K562 (cell line): Measurements from ENCODE around the gene FNBP1. TPM values are rescaled to one million over a fixed set of nuclear protein-coding genes. Genes with fewer than 3 reads are reported as not detected.

Experiments
- ATAC-seq: fragments of 200-7000 bp; cut with Tn5 transposase; 3 replicates; pipeline ENCODE4 v1.9.1; 2020; ENCODE audit warnings: moderate library complexity
- BruUV-seq: library from RNA; stranded (reverse); fragments of 400-500 nt; replicated peaks from 2 replicates; lab custom pipeline; 2021; lab: Mats Ljungman, UMichigan
- CTCF ChIA-PET: fragments of 300-600 bp; formaldehyde crosslinking; extraction: SDS; loops from one replicate; lab custom pipeline; 2021; ENCODE audit warnings: low intra/inter-chr PET ratio; lab: Yijun Ruan, JAX
- POLR2A ChIA-PET: fragments of 300-600, 350-650 bp; sonication (Branson Sonifier 250); formaldehyde crosslinking; extraction: SDS; loops from one replicate; lab custom pipeline; 2021; ENCODE audit warnings: antibody characterized with exemption, inconsistent platforms; lab: Yijun Ruan, JAX
- DNase-seq, 4 experiments: peaks; one replicate each; pipeline versions ENCODE4 v3.0.0 to v3.0.0-alpha.2; 2011 to 2018; ENCODE audit warnings: low spot score in 3 of 4, mixed read lengths in 3 of 4; ENCODE audit errors: extremely low read depth in 1 of 4
- FAIRE-seq: peaks from 2 replicates; lab custom pipeline; 2011; peaks lifted over from hg19 to GRCh38; lab: Jason Lieb, UNC
- H2AFZ ChIP-seq: 2 replicates; pipeline ENCODE4 v1.6.0; 2011; ENCODE audit warnings: low read depth, low read length, control low read depth, inconsistent platforms
- H3K27ac ChIP-seq: fragments of 200-600 bp; 3 replicates; pipeline ENCODE4 v1.8.0; 2011; ENCODE audit warnings: low read depth, mild to moderate bottlenecking, control low read depth, inconsistent platforms, low read length, moderate library complexity, mixed read lengths; ENCODE audit errors: extremely low read depth
- H3K27me3 ChIP-seq, 2 experiments: fragments of 300-600 bp in 1 of 2; 2 replicates in 1 of 2; 3 replicates in 1 of 2; pipeline versions ENCODE4 v1.6.0 to v1.8.0; 2011; ENCODE audit warnings: inconsistent platforms in 2 of 2, low read length in 2 of 2, mild to moderate bottlenecking in 1 of 2, mixed read lengths in 1 of 2, moderate library complexity in 1 of 2; ENCODE audit not compliant: control insufficient read depth in 2 of 2, insufficient read depth in 2 of 2
- H3K36me3 ChIP-seq: fragments of 300-600 bp; 3 replicates; pipeline ENCODE4 v1.8.0; 2011; ENCODE audit warnings: mild to moderate bottlenecking, low read length, inconsistent platforms; ENCODE audit not compliant: control insufficient read depth, insufficient read depth
- H3K4me1 ChIP-seq, 2 experiments: fragments of 200-600 bp in 1 of 2; replicated peaks in 1 of 2; 2 replicates in 1 of 2; 3 replicates in 1 of 2; pipeline versions ENCODE4 v1.5.1 to v1.8.0; 2011; ENCODE audit warnings: inconsistent platforms in 2 of 2, low read length in 2 of 2, mild to moderate bottlenecking in 1 of 2, mixed read lengths in 1 of 2, moderate library complexity in 1 of 2; ENCODE audit not compliant: control insufficient read depth in 2 of 2, insufficient read depth in 2 of 2
- H3K4me2 ChIP-seq: 2 replicates; pipeline ENCODE4 v1.6.1; 2011; ENCODE audit warnings: low read length, control low read depth, inconsistent platforms, mixed read lengths; ENCODE audit not compliant: insufficient read depth
- H3K4me3 ChIP-seq: fragments of 200-600 bp; sonication (generic), shearing (Covaris generic); 2 replicates; pipeline ENCODE4 v1.5.1; 2016; ENCODE audit warnings: control low read depth, inconsistent platforms
- H3K79me2 ChIP-seq: fragments of 200-600 bp; 3 replicates; pipeline ENCODE4 v1.8.0; 2011; ENCODE audit warnings: low read length, inconsistent platforms; ENCODE audit not compliant: control insufficient read depth, insufficient read depth
- H3K9ac ChIP-seq, 2 experiments: 2 replicates each; pipeline versions ENCODE4 v1.6.0 to v1.6.1; 2011; ENCODE audit warnings: low read depth in 2 of 2, low read length in 2 of 2, control low read depth in 1 of 2, inconsistent platforms in 1 of 2, mild to moderate bottlenecking in 1 of 2, mixed read lengths in 1 of 2; ENCODE audit not compliant: insufficient read depth in 1 of 2
- H3K9me1 ChIP-seq: one replicate; pipeline ENCODE4 v1.6.0; 2011; ENCODE audit warnings: inconsistent platforms, mild to moderate bottlenecking, low read length, moderate library complexity; ENCODE audit not compliant: control insufficient read depth, insufficient read depth
- H3K9me3 ChIP-seq: replicated peaks from 2 replicates; pipeline ENCODE4 v1.5.1; 2011; ENCODE audit warnings: low read depth, low read length, inconsistent platforms; ENCODE audit not compliant: control insufficient read depth, insufficient read depth
- H4K20me1 ChIP-seq: replicated peaks from 2 replicates; pipeline ENCODE4 v1.6.1; 2011; ENCODE audit warnings: low read length, inconsistent platforms, mixed read lengths; ENCODE audit not compliant: control insufficient read depth, insufficient read depth
- CCNT2 ChIP-seq: IDR thresholded peaks from 2 replicates; pipeline ENCODE4 v1.6.1; 2011; ENCODE audit warnings: borderline replicate concordance, low read depth, mild to moderate bottlenecking, moderate library complexity, mixed read lengths, low read length; ENCODE audit not compliant: insufficient read length; ENCODE audit errors: extremely low read depth
- MECOM ChIP-seq: fragments of 250-450 bp; sonication (Bioruptor Pico); IDR thresholded peaks from 2 replicates; pipeline ENCODE4 v1.8.0; 2022; ENCODE audit warnings: inconsistent platforms
- MYNN ChIP-seq, 2 experiments: sonication (generic); formaldehyde crosslinking in 1 of 2; IDR thresholded peaks; 2 replicates each; pipeline versions ENCODE4 v1.5.0 to v1.6.1; 2016 to 2020; ENCODE audit warnings: antibody characterized with exemption in 1 of 2, missing genetic modification reagents in 1 of 2
- SETDB1 ChIP-seq: IDR thresholded peaks from one replicate; pipeline ENCODE4 v1.6.1; 2012; ENCODE audit warnings: low read length, control low read depth, inconsistent platforms
- SP1 ChIP-seq: sonication (generic); formaldehyde crosslinking; IDR thresholded peaks from 2 replicates; pipeline ENCODE4 v1.8.1; 2022; ENCODE audit warnings: mild to moderate bottlenecking, missing genetic modification reagents
- SPI1 ChIP-seq: IDR thresholded peaks from 2 replicates; pipeline ENCODE4 v1.6.1; 2011; ENCODE audit warnings: low read depth, low read length, control low read depth, borderline replicate concordance
- TBP ChIP-seq: optimal IDR thresholded peaks from 2 replicates; pipeline ENCODE3; 2011; ENCODE audit warnings: low read depth, low read length, improper control_type of control experiment
- WGBS: fragments of 100-300 bp; shearing (Covaris generic); methylation state at CpG from one replicate; pipeline ENCODE4 v1.1.6; 2016; ENCODE audit warnings: low coverage, mixed read lengths; ENCODE audit not compliant: insufficient coverage; ENCODE audit errors: missing lambda C conversion rate; 5-methylcytosine and 5-hydroxymethylcytosine counted together
- in situ Hi-C: fragments of 300-500 bp; cut with MboI; formaldehyde crosslinking; loops from 4 replicates; pipeline ENCODE4 v1.15.0; 2018; ENCODE audit warnings: inconsistent platforms, mixed read lengths
- intact Hi-C: fragments of 100-400 bp; cut with micrococcal nuclease; formaldehyde crosslinking; loops from 2 replicates; pipeline ENCODE4 v1.14.2; 2022
- polyA plus RNA-seq, 8 experiments: library from polyadenylated mRNA; depleted of rRNA in 4 of 8; stranded (reverse) in 5 of 8; unstranded in 3 of 8; fragments of >200 nt; fragmentation: Nextera tagmentation in 2 of 8; fragmentation: Illumina TruSeq in 1 of 8; extraction: Ambion mirVana in 2 of 8; extraction: Trizol in 1 of 8; gene quantifications; 2 replicates each; pipeline versions ENCODE4 v1.2.1 to v1.2.3, GENCODE V29; 2011 to 2014; ENCODE audit warnings: inconsistent platforms in 1 of 8, missing spikeins in 1 of 8
- total RNA-seq, 7 experiments: library from RNA; depleted of rRNA in 6 of 7; stranded (reverse); fragments of >200 nt in 6 of 7; fragmentation: Illumina TruSeq in 2 of 7; extraction: Trizol in 2 of 7; gene quantifications; 2 replicates each; pipeline versions ENCODE4 v1.2.1 to v1.2.3, GENCODE V29; 2011 to 2021; ENCODE audit warnings: low replicate concordance in 1 of 7
- TF ChIP-seq, protein P1 (sequence below): fragments of 450-650 bp; IDR thresholded peaks from 2 replicates; pipeline ENCODE4 v1.6.1; 2016
- TF ChIP-seq, protein P2 (sequence below): fragments of 250-450 bp; sonication (Bioruptor Pico); IDR thresholded peaks from 2 replicates; pipeline ENCODE4 v1.5.0; 2022; ENCODE audit warnings: mild to moderate bottlenecking
- TF ChIP-seq, protein P3 (sequence below): sonication (generic); formaldehyde crosslinking; IDR thresholded peaks from 2 replicates; pipeline ENCODE4 v1.8.1; 2023; ENCODE audit warnings: mild to moderate bottlenecking, missing genetic modification reagents
- TF ChIP-seq, protein P4 (sequence below), 2 experiments: fragments of 250-450 bp in 1 of 2; fragments of 450-650 bp in 1 of 2; sonication (Bioruptor Pico) in 1 of 2; IDR thresholded peaks; 2 replicates each; pipeline versions ENCODE4 v1.6.1 to v1.8.0; 2016 to 2021; ENCODE audit warnings: mild to moderate bottlenecking in 2 of 2, moderate library complexity in 2 of 2, missing compliant biosample characterization in 1 of 2, missing genetic modification characterization in 1 of 2

The FNBP1 gene
- total and polyA plus RNA-seq, 9 of the 15 experiments (the other 6 are each of a cell fraction or from before 2014, with no cell fraction given), result 1.8 to 14.9 (median 7.6) TPM

DNA sequence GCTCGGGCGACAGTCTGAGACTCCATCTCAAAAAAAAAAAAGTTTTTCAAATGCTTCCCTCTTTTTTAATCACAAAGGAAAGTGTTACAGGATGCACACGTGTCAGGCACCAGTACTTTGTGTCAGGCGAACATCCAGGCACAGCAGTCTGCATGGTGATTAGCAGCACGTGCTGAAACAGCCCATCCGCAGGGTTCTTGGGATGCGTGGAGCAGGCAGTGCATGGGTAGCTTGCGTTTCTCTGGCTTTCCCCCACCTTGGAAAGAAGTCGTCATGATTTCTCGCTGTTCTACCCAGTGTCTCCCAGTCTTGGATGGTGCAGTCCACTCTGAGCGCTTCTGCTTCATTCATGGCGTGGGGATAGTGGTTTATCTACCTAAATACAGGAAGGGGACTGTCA, 46.2 kb upstream of the FNBP1 start:
- no peak for ATAC-seq
- DNase-seq, result no peak
- Histone ChIP-seq H3K9me3 (no peaks in the 10 kb centered on the region), H4K20me1 (no peaks in the 10 kb centered on the region), H2AFZ (no peak overlapping the region), H3K9ac (peak overlapping the region in 1 of 2 experiments; percentile 68; a peak in 1 of 4 replicates), H3K27ac (no peak overlapping the region), H3K79me2 (no peaks in the 10 kb centered on the region), H3K9me1 (no peaks in the 10 kb centered on the region), H3K4me3 (no peak overlapping the region), H3K27me3 (no peaks in the 10 kb centered on the region), H3K36me3 (peaks cover 63% of the 10 kb centered on the region), H3K4me2 (no peak overlapping the region), H3K4me1 (no peaks in the 10 kb centered on the region)
- in situ Hi-C loops (no loop called here), intact Hi-C loops (no loop called here)
- POLR2A ChIA-PET, result interaction anchor here (0.6 kb wide), 1 partner anchor 23 kb away, joined by 3 read pairs; no protein-coding TSS in a partner anchor
- CTCF ChIA-PET, result interaction anchor here (0.6 kb wide), 1 partner anchor 29 kb away, joined by 3 read pairs; no protein-coding TSS in a partner anchor
- FAIRE-seq, result no peak
- WGBS, result 89% methylated on average over 8 of the region's 12 CpGs
- no TSS peak for BruUV-seq
- TF ChIP-seq SP1 (CRISPR knock-in tag) (no peak), MECOM (CRISPR knock-in tag) (no peak), CCNT2 (no peak), SETDB1 (no peak), TBP (no peak), SPI1 (no peak), MYNN (IDR thresholded peaks at IDR 0.05) (no peak), MYNN (CRISPR knock-in tag; IDR thresholded peaks at IDR 0.05) (no peak)
- TF ChIP-seq, protein P1, sequence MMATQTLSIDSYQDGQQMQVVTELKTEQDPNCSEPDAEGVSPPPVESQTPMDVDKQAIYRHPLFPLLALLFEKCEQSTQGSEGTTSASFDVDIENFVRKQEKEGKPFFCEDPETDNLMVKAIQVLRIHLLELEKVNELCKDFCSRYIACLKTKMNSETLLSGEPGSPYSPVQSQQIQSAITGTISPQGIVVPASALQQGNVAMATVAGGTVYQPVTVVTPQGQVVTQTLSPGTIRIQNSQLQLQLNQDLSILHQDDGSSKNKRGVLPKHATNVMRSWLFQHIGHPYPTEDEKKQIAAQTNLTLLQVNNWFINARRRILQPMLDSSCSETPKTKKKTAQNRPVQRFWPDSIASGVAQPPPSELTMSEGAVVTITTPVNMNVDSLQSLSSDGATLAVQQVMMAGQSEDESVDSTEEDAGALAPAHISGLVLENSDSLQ, result no peak
- TF ChIP-seq, protein P2, sequence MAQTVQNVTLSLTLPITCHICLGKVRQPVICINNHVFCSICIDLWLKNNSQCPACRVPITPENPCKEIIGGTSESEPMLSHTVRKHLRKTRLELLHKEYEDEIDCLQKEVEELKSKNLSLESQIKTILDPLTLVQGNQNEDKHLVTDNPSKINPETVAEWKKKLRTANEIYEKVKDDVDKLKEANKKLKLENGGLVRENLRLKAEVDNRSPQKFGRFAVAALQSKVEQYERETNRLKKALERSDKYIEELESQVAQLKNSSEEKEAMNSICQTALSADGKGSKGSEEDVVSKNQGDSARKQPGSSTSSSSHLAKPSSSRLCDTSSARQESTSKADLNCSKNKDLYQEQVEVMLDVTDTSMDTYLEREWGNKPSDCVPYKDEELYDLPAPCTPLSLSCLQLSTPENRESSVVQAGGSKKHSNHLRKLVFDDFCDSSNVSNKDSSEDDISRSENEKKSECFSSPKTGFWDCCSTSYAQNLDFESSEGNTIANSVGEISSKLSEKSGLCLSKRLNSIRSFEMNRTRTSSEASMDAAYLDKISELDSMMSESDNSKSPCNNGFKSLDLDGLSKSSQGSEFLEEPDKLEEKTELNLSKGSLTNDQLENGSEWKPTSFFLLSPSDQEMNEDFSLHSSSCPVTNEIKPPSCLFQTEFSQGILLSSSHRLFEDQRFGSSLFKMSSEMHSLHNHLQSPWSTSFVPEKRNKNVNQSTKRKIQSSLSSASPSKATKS (CRISPR knock-in tag), result no peak
- TF ChIP-seq, protein P3, sequence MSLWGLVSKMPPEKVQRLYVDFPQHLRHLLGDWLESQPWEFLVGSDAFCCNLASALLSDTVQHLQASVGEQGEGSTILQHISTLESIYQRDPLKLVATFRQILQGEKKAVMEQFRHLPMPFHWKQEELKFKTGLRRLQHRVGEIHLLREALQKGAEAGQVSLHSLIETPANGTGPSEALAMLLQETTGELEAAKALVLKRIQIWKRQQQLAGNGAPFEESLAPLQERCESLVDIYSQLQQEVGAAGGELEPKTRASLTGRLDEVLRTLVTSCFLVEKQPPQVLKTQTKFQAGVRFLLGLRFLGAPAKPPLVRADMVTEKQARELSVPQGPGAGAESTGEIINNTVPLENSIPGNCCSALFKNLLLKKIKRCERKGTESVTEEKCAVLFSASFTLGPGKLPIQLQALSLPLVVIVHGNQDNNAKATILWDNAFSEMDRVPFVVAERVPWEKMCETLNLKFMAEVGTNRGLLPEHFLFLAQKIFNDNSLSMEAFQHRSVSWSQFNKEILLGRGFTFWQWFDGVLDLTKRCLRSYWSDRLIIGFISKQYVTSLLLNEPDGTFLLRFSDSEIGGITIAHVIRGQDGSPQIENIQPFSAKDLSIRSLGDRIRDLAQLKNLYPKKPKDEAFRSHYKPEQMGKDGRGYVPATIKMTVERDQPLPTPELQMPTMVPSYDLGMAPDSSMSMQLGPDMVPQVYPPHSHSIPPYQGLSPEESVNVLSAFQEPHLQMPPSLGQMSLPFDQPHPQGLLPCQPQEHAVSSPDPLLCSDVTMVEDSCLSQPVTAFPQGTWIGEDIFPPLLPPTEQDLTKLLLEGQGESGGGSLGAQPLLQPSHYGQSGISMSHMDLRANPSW, result no peak
- TF ChIP-seq, protein P4, sequence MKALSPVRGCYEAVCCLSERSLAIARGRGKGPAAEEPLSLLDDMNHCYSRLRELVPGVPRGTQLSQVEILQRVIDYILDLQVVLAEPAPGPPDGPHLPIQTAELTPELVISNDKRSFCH (CRISPR knock-in tag; IDR thresholded peaks at IDR 0.05), result no peak
- TF ChIP-seq, protein P4 (tag; IDR thresholded peaks at IDR 0.05), result no peak
- TF ChIP-seq, all 486 proteins: peak for 0
